Activated T-cell treated with anti-CD3 and anti-CD28 coated beads, Interleukin-2, amount 50 U/mL, for 48 hours (primary cell): ENCODE measurements around the gene PI4KA.
A peak's percentile ranks its signal among the peaks of the same experiment; 100 is the strongest.

Experiments
- DNase-seq, 2 experiments: peaks; one replicate each; pipeline ENCODE4 v3.0.0-alpha.2; 2020

PI4KA gene

GRCh38 chr22:20814221-20814808 lies 44.3 kb downstream of the PI4KA start:
- no peak for DNase-seq

- no peak for DNase-seq
Observed at GRCh38 chr22:20813056-20813455, 45.6 kb downstream of the PI4KA start.

GRCh38 chr22:20811971-20812660 lies 46.5 kb downstream of the PI4KA start:
- DNase-seq = no peak

- no peak for DNase-seq
Observed at GRCh38 chr22:20811171-20811570, 47.4 kb downstream of the PI4KA start.

DNA sequence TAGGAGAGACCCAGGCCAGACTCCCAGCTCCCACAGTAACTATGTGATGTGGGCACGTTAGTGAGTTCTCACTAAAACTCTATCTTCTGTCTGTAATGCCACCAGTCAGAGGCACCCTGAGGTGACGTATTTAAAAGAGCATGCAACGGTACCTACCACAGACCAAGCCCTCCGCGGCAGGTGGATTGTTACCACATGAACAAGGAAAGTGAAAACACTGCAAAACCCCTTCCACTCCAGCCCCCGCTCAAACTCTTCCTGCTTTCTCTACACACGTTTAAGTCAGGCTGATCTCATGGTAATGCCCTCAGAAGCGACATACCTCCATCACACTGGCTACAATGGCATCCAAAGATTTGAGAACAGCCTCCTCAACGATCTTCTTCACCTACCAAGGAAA lies 48.0 kb downstream of the PI4KA start:
- DNase-seq = peak; percentile 36 to 40

DNA sequence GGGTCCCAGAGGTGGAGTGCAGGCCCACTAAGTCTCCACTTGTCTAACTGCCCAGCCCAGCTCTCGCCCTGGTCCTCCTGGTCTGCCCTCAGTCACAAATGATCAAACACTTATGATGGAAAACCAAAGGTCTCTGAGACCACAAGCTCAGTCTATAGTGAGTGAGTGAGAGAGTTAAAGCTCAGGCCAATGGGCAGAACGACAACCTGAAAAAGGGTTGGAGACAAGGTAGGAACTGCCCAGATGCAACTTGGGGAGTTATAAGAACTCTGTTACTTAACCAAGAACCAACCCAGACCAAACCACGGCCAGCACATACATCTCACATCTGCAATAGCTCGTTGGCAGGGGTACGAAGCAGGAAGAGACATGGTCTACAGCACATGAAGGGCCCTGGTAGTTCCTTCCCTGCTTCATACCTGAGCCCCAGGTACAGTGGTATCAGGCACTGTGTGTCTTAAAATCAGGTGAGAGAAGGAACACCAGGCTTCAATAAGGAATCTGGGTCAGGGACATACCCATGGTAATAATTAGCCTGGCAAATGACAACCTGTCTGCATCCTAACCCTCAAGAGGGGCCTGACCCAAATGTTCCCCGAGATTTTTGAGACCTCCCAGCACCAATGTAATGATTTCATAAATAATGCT lies 48.9 kb downstream of the PI4KA start:
- no peak for DNase-seq

DNA sequence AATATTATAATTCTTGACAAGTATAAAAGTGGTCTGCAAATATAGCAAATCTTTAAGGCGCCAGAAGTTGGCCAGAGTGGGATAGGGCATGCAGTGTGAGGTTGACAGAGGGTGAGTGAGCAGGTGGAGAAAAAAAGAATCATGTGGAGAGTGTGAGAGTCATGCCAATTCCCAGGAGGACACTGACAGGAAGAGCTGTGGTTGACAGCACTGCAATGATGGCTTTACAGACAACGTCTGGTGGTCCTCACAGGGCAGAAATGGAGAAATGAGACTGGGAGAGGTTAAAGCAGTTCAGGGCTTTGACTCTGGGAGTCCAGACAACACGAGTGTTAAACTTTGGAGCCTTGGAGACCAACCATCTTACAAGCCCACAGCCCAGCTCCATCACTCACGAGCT lies 49.8 kb downstream of the PI4KA start:
- no peak for DNase-seq

GRCh38 chr22:20807315-20807752 lies 51.3 kb downstream of the PI4KA start:
- DNase-seq = no peak

DNA sequence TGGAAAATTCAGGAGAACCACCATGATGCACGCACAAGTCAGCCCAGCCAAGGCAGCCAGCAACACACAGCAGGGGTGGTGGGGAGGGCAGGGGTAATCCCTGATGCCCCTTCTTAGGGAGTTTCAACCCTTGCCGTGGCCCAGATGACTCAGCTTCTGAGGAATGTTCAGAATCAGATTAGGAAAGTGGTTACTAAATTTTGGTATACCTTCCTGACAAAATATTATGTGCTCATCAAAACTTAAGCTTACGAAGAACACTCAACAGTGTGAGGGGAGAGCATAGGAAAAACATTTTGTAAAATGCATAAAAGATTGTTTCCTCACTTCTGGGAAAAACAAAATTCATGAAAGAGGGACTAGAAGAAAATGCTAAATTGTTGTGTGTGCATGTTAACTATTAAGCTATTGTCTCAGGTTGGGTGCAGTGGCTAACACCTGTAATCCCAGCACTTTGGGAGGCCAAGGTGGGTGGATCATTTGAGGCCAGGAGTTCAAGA lies 52.6 kb downstream of the PI4KA start:
- DNase-seq = no peak

- DNase-seq = no peak
Observed at GRCh38 chr22:20804650-20805049, 54.0 kb downstream of the PI4KA start.

- peak; percentile 52 to 55 for DNase-seq
Observed at GRCh38 chr22:20803696-20804324, 54.8 kb downstream of the PI4KA start.

GRCh38 chr22:20802922-20803553 lies 55.6 kb downstream of the PI4KA start:
- DNase-seq = no peak

GRCh38 chr22:20802452-20802851 lies 56.2 kb downstream of the PI4KA start:
- no peak for DNase-seq

DNA sequence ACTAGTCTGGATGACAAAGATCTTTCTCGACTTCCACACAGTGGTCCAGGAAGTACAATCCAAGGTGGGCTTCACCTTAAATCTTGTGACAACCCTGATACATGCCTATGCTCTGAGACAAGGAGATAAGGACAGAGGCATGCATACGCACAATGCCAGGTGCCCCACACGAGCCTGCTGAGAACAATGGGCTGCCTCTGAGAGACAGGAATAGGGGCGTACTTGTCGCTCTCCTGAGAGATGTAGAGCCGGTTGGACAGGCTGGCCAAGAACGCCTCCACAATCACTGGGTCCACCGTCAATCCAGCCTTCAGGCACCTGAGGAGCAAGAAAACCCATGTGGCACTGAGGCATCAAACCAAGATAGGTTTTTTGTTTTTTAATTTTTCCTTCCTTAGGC lies 59.2 kb downstream of the PI4KA start:
- no peak for DNase-seq

DNA sequence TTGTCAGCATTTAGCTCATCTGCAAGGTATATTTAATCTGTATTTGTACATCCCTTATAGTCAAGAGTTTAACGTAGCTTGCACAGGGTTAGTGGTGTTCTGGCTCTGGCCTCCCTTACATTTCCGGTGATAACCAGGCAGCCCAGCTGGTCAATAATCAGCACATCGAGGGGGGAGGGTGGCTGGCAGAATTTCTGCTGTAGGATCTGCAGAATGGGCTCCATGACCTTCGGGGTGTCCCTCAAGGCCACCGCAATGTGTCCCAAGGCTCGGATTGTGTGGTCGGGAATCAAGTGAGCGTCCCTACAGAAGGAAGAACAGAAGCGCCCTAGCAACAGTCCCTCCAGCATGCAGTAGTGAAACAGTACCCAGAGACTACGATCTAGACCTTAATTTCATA lies 59.6 kb downstream of the PI4KA start:
- no peak for DNase-seq

DNA sequence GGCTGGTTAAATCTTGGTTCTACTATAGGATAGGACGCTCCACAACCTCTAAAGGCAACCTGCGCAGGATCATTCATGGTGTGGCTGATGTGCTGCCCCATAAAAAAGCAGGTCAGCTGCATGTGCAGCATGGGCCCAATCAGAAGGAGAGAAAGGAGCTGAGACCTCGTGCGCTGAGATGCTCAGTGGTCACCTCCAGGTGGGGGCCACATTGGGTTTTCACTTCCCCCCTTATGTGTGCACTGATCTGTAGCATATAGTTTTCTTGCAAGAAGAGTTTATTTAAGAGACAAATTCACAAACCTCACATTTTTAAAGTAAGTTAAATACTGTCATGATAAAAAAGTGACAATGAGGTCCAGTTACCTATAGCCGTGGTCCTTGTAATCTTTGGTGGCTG lies 60.4 kb downstream of the PI4KA start:
- DNase-seq = no peak

GRCh38 chr22:20796731-20797130 lies 61.9 kb downstream of the PI4KA start:
- no peak for DNase-seq

GRCh38 chr22:20794650-20795413 lies 63.8 kb downstream of the PI4KA start:
- no peak for DNase-seq

- no peak for DNase-seq
Observed at GRCh38 chr22:20793748-20794649, 64.6 kb downstream of the PI4KA start.

DNA sequence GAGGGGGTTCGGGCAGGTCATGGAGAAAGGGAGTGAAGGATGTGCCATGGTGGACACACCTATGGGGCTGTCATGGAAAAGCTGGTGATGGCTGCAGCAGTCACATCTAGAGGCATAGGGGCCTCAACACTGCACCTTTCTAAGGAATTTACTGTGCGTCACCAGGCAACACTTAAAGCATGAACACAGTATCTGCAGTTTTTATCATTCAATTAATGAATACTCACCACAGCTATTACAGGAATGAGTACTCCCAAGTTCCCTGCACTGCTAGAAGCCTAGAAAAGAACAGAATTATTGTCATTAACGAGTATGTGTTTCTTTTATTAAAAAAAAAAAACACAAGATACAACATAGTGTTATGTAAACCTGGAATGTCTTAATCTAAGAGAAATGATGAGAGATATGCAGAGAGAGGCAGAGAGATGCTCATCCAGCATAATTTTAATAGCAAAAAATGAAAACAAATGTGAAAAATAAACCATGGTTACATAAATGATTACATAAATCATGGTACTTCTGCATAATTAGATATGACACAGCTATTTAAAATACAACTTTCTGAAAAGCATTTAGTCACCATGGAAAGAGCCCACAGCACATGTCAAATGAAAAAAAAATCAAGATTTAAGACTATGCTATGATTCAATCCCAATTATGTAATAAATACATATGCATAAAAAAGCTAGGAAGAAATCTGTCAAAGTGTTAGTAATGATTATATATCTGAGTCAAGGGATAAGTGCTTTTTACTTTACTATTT lies 65.5 kb downstream of the PI4KA start:
- DNase-seq = no peak
